ENCODE measurements around the gene MAPKAP1. TPM values are rescaled to one million over a fixed set of nuclear protein-coding genes. Genes with fewer than 3 reads are reported as not detected.

Gene MAPKAP1
- total and polyA plus RNA-seq, 2 of the 13 experiments (the other 11 are each of a cell fraction or from before 2014, with no cell fraction given) = 45.0 to 64.3 TPM

DNA sequence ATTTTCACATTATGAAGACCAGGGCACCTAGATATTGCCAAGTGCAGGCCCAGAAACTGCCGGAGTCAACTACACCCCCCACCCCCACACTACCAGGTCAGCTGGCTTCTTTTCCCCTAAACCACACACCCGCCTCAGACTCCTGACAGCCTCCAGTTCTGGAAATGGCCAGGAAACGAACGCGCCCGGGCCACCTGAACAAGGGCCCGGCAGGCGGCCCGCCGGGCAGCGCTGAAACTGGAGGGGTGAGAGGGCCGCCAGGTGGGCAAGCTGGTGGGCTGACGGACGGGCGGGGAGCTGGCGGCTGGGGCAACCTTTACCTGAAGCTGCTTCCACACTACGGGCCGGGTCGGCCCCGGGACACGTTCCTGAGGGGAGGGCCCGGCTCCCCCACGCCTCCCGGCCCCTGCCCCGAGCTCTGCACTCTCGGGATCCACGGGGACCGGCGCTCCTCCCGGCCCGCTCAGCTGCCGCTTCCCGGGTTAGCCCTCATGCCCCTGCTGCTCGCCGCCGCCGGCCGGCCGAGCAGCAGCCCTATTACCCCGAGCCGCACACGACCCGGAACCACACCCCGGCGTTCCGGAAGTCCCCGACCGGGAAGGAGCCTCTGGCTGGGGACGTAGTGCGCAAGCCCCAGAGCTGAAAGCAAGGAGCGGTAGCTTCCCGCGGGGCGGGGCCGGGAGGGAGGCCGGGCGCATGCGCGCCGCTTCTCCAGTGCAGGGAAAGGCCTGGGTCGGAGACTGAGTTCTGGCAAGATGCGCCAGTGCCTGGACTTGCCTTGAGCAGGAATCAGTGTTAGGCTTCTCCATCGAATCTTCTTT, at the start of gene MAPKAP1 (continued):
- TF ChIP-seq PBX3 (CRISPR knock-in tag; IDR thresholded peaks at IDR 0.05; ENCODE audit: borderline replicate concordance) (no peak), ZNF670 (CRISPR knock-in tag; IDR thresholded peaks at IDR 0.05; ENCODE audit: borderline replicate concordance) (no peak), KDM3A (CRISPR knock-in tag; IDR thresholded peaks at IDR 0.05; ENCODE audit: low read depth) (peak; percentile 82; the same call in 1 of the 2 replicates), ZNF160 (CRISPR knock-in tag; IDR thresholded peaks at IDR 0.05) (no peak), TCF7 (IDR thresholded peaks at IDR 0.05; ENCODE audit: low read depth) (no peak), ZNF639 (CRISPR knock-in tag; conservative IDR thresholded peaks at IDR 0.05) (peak; percentile 78; the same call in 1 of the 2 replicates), LCORL (IDR thresholded peaks at IDR 0.05) (no peak), LCORL (CRISPR knock-in tag; IDR thresholded peaks at IDR 0.05) (no peak), ZNF766 (CRISPR knock-in tag; IDR thresholded peaks at IDR 0.05; ENCODE audit: borderline replicate concordance) (peak; percentile 55; the same call in 1 of the 2 replicates), FOXP1 (IDR thresholded peaks at IDR 0.05) (no peak), FOXP1 (CRISPR knock-in tag; IDR thresholded peaks at IDR 0.05) (no peak), SNAI1 (CRISPR knock-in tag; IDR thresholded peaks at IDR 0.05; ENCODE audit: borderline replicate concordance) (no peak), PHF20 (CRISPR knock-in tag; IDR thresholded peaks at IDR 0.05) (peak; percentile 94), ZBTB40 (IDR thresholded peaks at IDR 0.05) (peak; percentile 82), ZBTB40 (CRISPR knock-in tag; IDR thresholded peaks at IDR 0.05) (no peak), MIER3 (CRISPR knock-in tag; IDR thresholded peaks at IDR 0.05; ENCODE audit: borderline replicate concordance) (no peak), HNRNPUL1 (IDR thresholded peaks at IDR 0.05; ENCODE audit: low read depth, low read length) (0 out of 2 replicates have a peak, but pooled peaks have one; percentile 26), HMG20B (CRISPR knock-in tag; conservative IDR thresholded peaks at IDR 0.05) (no peak), U2AF2 (IDR thresholded peaks at IDR 0.05; ENCODE audit: low read depth, low read length) (no peak)
- TF ChIP-seq, protein P1, sequence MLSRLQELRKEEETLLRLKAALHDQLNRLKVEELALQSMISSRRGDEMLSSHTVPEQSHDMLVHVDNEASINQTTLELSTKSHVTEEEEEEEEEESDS (CRISPR knock-in tag; IDR thresholded peaks at IDR 0.05; ENCODE audit: borderline replicate concordance) = no peak

Data from HepG2 (cell line).